Right atrium auricular region (tissue), 2 donors: ENCODE data around the gene GAB2. TPM values are rescaled to one million over a fixed set of nuclear protein-coding genes. Genes with fewer than 3 reads are reported as not detected.

Experiments used
- DNase-seq: peaks from one replicate; pipeline ENCODE4 v3.0.0-alpha.2; 2019; ENCODE audit warnings: low spot score
- H3K27ac ChIP-seq, 2 donors: fragments of 200-600 bp; sonication (generic); 1 replicate in 1 of 2; 2 replicates in 1 of 2; pipeline ENCODE4 v1.5.1; 2016 to 2019
- H3K27me3 ChIP-seq, 2 donors: fragments of 200-600 bp; sonication (generic); one replicate each; pipeline versions ENCODE4 v1.5.1 to v1.6.0; 2017 to 2019
- H3K36me3 ChIP-seq: fragments of 200-600 bp; sonication (generic); one replicate; pipeline ENCODE4 v1.5.1; 2016
- H3K4me1 ChIP-seq, 2 donors: fragments of 200-600 bp; sonication (generic); one replicate each; pipeline versions ENCODE4 v1.5.1 to v1.6.0; 2017 to 2019
- H3K4me3 ChIP-seq, 2 donors: fragments of 200-600 bp; sonication (generic); 1 replicate in 1 of 2; 2 replicates in 1 of 2; pipeline ENCODE4 v1.5.1; 2017 to 2019; ENCODE audit warnings: mild to moderate bottlenecking in 1 of 2, moderate library complexity in 1 of 2
- H3K9me3 ChIP-seq, 2 donors: fragments of 200-600 bp; sonication (generic); one replicate each; pipeline ENCODE4 v1.5.1; 2019
- total RNA-seq, 2 donors: library from RNA; depleted of rRNA; stranded (reverse); fragments of >200 nt; gene quantifications; one replicate each; pipeline ENCODE4 v1.1.0, GENCODE V29; 2016
- TF ChIP-seq, protein P1 (sequence below), 2 donors: fragments of 200-600 bp; sonication (generic); IDR thresholded peaks; one replicate each; pipeline ENCODE4 v1.5.1; 2019; ENCODE audit warnings: antibody characterized with exemption in 2 of 2

GAB2 gene
- total RNA-seq, 2 donors from 2014 or later: 22.0 to 33.7 TPM

GRCh38 chr11:78256962-78257361, 160.7 kb downstream of the GAB2 start:
- Histone ChIP-seq H3K36me3 (no peaks in the 10 kb centered on the region), H3K27me3 (no peaks in the 10 kb centered on the region), H3K9me3 (no peaks in the 10 kb centered on the region), H3K4me1 (peaks cover 0 to 35% of the 10 kb centered on the region in 2 donors), H3K27ac (peak overlapping the region; percentile 22 to 63), H3K4me3 (no peak overlapping the region)
- TF ChIP-seq, protein P1, sequence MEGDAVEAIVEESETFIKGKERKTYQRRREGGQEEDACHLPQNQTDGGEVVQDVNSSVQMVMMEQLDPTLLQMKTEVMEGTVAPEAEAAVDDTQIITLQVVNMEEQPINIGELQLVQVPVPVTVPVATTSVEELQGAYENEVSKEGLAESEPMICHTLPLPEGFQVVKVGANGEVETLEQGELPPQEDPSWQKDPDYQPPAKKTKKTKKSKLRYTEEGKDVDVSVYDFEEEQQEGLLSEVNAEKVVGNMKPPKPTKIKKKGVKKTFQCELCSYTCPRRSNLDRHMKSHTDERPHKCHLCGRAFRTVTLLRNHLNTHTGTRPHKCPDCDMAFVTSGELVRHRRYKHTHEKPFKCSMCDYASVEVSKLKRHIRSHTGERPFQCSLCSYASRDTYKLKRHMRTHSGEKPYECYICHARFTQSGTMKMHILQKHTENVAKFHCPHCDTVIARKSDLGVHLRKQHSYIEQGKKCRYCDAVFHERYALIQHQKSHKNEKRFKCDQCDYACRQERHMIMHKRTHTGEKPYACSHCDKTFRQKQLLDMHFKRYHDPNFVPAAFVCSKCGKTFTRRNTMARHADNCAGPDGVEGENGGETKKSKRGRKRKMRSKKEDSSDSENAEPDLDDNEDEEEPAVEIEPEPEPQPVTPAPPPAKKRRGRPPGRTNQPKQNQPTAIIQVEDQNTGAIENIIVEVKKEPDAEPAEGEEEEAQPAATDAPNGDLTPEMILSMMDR (IDR thresholded peaks at IDR 0.05): no peak
- DNase-seq: peak; percentile 97

- DNase-seq: no peak
- Histone ChIP-seq H3K9me3 (no peaks in the 10 kb centered on the region), H3K4me1 (peaks cover 0 to 34% of the 10 kb centered on the region in 2 donors), H3K36me3 (no peaks in the 10 kb centered on the region), H3K4me3 (no peak overlapping the region), H3K27me3 (no peaks in the 10 kb centered on the region), H3K27ac (peak overlapping the region in 1 of 2 donors; percentile 63)
- TF ChIP-seq, protein P1 (IDR thresholded peaks at IDR 0.05): no peak
Measured at GRCh38 chr11:78255919-78256318, 161.7 kb downstream of the GAB2 start.

- Histone ChIP-seq H3K9me3 (no peaks in the 10 kb centered on the region), H3K4me3 (no peak overlapping the region), H3K27me3 (no peaks in the 10 kb centered on the region), H3K27ac (no peak overlapping the region), H3K4me1 (peaks cover 0 to 41% of the 10 kb centered on the region in 2 donors), H3K36me3 (peaks cover 4% of the 10 kb centered on the region)
- DNase-seq: no peak
- TF ChIP-seq, protein P1 (IDR thresholded peaks at IDR 0.05): no peak
Measured at GRCh38 chr11:78254268-78254667, 163.4 kb downstream of the GAB2 start.

- H3K4me3 ChIP-seq: no peak overlapping the region
- H3K9me3 ChIP-seq: no peaks in the 10 kb centered on the region
- peaks cover 4% of the 10 kb centered on the region for H3K36me3 ChIP-seq
- TF ChIP-seq, protein P1 (IDR thresholded peaks at IDR 0.05): no peak
- no peak for DNase-seq
- no peaks in the 10 kb centered on the region for H3K27me3 ChIP-seq
- H3K27ac ChIP-seq: no peak overlapping the region
- peaks cover 0 to 41% of the 10 kb centered on the region in 2 donors for H3K4me1 ChIP-seq
Measured at GRCh38 chr11:78253797-78254196, 163.8 kb downstream of the GAB2 start.

- TF ChIP-seq, protein P1 (IDR thresholded peaks at IDR 0.05): no peak
- Histone ChIP-seq H3K27ac (peak overlapping the region in 1 of 2 donors; percentile 29), H3K9me3 (no peaks in the 10 kb centered on the region), H3K36me3 (peaks cover 10% of the 10 kb centered on the region), H3K27me3 (no peaks in the 10 kb centered on the region), H3K4me1 (peaks cover 0 to 25% of the 10 kb centered on the region in 2 donors), H3K4me3 (no peak overlapping the region)
- DNase-seq: no peak
Measured at GRCh38 chr11:78251083-78251775, 166.4 kb downstream of the GAB2 start.

DNA sequence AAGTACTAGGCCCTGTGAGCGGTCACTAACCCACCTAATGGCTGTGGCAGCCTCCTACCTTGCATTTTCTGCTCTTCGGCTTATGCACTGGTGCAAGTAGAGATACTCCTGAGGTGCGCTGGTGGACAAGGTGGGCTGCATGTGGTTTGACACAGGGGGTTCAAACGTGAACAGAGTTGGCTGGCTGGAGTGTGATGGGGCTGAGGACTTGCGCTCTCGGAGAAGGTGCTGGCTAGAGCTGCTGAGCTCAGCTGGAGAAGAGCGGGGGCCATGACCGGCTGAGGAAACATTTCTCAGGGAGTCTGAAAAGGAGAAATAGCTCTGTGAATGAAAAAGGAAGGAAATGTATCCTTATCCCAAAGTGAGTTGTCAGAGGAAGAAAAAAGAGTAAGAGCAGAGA, 167.5 kb downstream of the GAB2 start:
- H3K4me3 ChIP-seq: no peak overlapping the region
- no peaks in the 10 kb centered on the region for H3K9me3 ChIP-seq
- H3K36me3 ChIP-seq: peaks cover 10% of the 10 kb centered on the region
- peak overlapping the region in 1 of 2 donors; percentile 29 for H3K27ac ChIP-seq
- H3K4me1 ChIP-seq: peaks cover 0 to 23% of the 10 kb centered on the region in 2 donors
- no peak for DNase-seq
- TF ChIP-seq, protein P1 (IDR thresholded peaks at IDR 0.05): no peak
- H3K27me3 ChIP-seq: no peaks in the 10 kb centered on the region
